Gastroesophageal sphincter (tissue), 3 donors: ENCODE measurements around the gene DDIT4.
A peak's percentile ranks its signal among the peaks of the same experiment; 100 is the strongest.

Experiments
- POLR2A ChIP-seq, 2 donors: fragments of 450-650 bp; IDR thresholded peaks; one replicate each; pipeline ENCODE4 v1.6.1; 2017; ENCODE audit warnings: antibody characterized with exemption in 2 of 2, mild to moderate bottlenecking in 2 of 2, moderate library complexity in 1 of 2
- TF ChIP-seq, protein P1 (sequence below), 4 experiments: fragments of 200-600 bp in 2 of 4; fragments of 450-650 bp in 2 of 4; sonication (generic) in 1 of 4; IDR thresholded peaks; one replicate each; pipeline ENCODE4 v1.5.1; 2017 to 2019; ENCODE audit warnings: antibody characterized with exemption in 4 of 4, mild to moderate bottlenecking in 2 of 4, moderate library complexity in 2 of 4

DNA sequence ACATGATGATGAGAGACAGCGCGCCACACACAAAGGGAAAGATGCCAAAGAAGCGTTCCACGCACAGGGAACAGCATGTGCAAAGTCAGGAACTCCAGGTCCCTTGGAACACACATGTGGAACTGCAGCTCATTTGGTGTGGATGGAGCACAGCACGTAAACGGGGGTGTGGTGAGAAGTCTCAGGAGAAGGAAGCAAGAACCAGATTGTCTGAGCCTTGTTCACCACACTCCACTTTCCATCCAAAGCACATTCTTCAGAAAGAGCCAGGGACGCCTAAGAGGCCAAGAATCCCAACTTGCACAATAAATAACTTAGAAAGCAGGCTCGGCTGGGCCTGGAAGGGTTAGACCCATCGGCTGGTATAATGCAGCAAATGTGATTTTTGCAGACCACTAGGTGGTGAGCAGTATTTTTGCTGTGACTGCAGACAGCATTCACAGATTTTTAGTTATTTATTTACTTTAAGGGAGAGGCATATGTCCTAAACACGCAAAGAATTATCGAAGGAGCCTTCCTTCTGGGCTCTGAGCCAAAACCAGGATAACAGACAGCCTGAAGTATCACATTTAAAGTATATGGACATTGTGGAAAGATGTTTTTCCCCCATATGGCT, 29.8 kb upstream of the DDIT4 start:
- TF ChIP-seq POLR2A (IDR thresholded peaks at IDR 0.05) = no peak
- TF ChIP-seq, protein P1, sequence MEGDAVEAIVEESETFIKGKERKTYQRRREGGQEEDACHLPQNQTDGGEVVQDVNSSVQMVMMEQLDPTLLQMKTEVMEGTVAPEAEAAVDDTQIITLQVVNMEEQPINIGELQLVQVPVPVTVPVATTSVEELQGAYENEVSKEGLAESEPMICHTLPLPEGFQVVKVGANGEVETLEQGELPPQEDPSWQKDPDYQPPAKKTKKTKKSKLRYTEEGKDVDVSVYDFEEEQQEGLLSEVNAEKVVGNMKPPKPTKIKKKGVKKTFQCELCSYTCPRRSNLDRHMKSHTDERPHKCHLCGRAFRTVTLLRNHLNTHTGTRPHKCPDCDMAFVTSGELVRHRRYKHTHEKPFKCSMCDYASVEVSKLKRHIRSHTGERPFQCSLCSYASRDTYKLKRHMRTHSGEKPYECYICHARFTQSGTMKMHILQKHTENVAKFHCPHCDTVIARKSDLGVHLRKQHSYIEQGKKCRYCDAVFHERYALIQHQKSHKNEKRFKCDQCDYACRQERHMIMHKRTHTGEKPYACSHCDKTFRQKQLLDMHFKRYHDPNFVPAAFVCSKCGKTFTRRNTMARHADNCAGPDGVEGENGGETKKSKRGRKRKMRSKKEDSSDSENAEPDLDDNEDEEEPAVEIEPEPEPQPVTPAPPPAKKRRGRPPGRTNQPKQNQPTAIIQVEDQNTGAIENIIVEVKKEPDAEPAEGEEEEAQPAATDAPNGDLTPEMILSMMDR (IDR thresholded peaks at IDR 0.05) = peak in 3 of 4 experiments; percentile 57 to 69 (median 61)
